Stimulated activated CD4-positive, alpha-beta T cell treated with anti-CD3 and anti-CD28 coated beads, Interleukin-2, amount 100 ng/mL, for 4 hours (primary cell): Measurements from ENCODE around the gene GAPVD1.
"Not testable (repeated sequence)": the region's sequence is repeated elsewhere in the genome, so short reads cannot be mapped to it uniquely, and the experiment has no call there.

Source experiments
- DNase-seq: peaks from one replicate; pipeline ENCODE4 v3.0.0-alpha.2; 2020; ENCODE audit warnings: low read depth

Gene GAPVD1

DNA sequence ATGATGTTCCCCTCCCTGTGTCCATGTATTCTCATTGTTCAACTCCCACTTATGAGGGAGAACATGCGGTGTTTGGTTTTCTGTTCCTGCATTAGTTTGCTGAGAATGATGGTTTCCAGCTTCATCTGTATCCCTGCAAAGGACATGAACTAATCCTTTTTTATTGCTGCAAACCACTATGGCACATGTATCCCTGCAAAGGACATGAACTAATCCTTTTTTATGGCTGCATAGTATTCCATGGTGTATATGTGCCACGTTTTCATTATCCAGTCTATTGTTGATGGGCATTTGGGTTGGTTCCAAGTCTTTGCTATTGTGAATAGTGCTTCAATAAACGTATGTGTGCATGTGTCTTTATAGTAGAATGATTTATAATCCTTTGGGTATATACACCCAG lies 54.7 kb downstream of the GAPVD1 start:
- DNase-seq: not testable (repeated sequence)

DNA sequence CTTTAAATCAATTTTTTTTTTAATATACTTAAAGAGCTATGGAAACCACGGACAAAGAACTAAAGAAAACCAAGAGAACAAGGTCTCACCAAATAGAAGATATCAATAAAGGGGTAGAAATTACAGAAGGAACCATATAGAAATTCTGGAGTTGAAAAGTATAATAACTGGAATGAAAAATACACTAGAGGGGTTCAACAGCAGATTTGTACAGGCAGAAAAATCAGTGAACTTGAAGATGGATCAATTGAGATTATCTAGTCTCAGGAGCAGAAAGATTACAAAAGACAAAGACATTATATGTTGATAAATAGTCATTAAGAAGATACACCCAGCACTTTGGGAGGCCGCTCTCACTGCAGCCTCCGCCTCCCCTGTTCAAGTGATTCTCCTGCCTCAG lies 56.1 kb downstream of the GAPVD1 start:
- DNase-seq: no peak

DNA sequence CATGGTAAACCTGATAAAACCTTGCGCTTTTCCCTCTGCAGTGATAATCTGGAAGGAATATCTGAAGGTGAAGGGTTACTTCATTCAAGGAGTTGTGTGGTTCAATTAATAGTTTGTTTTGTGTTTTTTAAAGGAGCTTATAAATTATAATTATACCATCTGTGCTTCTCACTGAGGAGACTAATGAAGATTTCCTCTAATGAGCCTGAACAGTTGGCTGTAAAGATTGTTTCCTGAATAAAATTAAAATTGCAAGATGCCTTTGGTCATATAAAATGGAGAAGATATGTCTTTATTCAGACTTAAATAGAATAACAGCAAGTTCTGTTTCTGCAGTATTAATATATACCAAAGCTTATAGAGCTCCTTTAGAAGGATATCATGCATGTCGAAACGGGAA lies 59.9 kb downstream of the GAPVD1 start:
- DNase-seq: no peak

DNA sequence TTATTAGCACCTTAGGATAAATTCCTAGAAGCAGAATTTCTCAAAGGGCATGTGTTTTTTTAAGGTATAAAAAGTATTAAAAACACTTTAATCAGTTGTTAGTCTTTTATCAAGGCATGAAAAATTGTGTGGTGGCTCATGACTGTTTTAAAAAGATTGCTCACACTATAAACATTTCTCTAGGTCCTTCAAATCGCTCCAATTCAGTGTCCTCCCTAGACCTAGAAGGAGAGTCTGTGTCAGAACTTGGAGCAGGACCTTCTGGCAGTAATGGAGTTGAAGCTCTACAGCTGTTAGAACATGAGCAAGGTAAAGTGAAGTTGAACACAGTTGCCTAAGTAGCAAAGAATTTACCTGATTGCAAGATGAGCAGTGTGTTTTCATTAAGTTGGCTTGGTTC lies 62.0 kb downstream of the GAPVD1 start:
- DNase-seq: no peak

DNA sequence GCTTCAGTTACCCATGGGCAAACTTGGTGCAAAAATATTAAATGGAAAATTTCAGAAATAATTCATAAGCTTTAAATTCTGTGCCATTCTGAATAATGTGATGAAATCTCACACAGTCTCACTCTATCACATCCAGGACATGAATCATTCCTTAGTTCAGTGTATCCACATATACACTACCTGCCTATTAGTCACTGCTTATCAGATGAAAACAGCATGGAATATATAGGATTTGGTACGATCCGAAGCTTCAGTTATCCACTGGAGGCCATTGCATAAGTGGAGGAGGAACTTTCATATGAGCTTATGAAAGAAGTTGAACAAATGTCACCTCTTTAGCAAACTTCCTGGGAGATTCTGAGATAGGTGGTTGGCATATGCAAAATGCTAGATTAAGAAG lies 64.2 kb downstream of the GAPVD1 start:
- DNase-seq: no peak

DNA sequence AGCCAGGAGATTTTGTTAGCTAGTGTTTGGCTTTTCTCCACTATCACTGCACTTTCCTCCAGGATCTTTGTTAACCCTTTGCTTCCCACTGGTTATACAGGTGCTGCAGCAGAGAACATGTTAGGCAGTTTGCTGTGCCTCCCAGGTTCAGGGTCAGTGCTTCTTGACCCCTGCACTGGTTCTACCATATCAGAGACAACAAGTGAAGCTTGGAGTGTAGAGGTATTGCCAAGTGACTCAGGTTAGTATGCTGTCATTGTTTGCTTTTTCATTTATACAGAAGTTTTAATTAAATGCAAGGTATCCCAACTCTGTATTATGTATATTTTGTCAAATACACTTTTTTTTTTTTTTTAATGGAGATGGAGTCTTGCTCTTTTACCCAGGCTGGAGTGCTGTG lies 68.4 kb downstream of the GAPVD1 start:
- DNase-seq: no peak

DNA sequence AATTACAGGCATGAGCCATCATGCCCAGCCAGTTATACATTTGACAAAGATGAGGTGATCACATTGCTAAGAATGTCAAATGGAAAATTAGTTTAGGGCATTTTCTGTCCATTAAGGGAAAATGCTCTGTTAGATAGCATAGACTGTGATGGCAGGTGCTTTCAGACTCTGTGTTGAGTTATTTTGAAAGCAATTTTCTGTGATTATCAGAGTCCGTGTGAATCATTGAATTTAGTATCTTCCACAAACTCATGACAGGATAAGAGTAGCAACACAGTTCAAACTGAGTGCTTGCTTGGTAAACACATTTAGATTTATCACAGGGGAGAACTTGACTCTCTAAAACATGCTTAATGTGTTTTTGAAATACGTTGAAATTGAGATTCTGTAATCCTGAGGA lies 69.0 kb downstream of the GAPVD1 start:
- DNase-seq: no peak

DNA sequence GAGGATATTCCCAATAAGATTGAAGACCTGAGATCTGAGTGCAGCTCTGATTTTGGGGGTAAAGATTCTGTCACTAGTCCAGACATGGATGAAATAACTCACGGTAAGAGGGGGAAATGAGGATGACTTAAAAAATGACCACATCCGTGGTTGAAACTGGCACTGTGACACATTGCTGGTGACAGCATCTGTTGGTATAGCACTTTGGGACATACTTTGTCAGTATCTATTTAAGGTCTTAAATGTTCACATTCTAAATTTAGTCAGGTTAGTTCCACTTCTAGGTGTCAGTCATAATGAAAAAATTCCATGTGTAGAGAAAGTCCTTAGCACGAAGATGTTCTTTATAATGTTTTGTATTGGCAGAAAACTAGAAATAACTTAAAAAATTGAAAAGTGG lies 70.9 kb downstream of the GAPVD1 start:
- DNase-seq: no peak

DNA sequence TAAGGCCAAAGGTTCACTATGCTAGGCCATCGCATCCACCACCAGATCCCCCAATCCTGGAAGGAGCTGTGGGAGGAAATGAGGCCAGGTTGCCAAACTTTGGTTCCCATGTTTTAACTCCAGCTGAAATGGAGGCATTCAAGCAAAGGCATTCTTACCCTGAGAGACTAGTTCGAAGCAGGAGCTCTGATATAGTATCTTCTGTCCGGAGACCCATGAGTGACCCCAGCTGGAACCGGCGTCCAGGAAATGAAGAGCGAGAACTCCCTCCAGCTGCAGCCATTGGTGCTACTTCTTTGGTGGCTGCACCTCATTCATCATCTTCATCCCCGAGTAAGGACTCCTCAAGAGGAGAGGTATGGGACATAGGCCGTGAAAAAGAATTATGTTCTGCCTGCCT lies 75.6 kb downstream of the GAPVD1 start:
- DNase-seq: no peak

DNA sequence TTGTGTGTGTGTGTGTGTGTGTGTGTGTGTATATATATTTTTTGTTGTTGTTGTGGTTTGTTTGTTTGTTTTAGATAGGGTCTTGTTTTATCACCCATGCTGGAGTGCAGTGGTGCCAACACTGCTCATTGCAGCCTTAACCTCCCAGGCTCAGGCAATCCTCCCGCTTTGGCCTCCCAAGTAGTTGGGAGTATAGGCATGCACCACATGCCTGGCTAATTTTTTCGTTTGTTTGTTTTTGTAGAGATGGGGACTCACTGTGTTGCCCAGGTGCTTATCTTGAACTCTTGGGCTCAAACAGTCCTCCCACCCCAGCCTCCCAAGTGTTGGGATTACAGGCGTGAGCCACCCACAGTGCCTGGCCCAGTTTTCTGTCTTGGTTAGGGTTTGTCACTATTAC lies 77.3 kb downstream of the GAPVD1 start:
- DNase-seq: no peak

DNA sequence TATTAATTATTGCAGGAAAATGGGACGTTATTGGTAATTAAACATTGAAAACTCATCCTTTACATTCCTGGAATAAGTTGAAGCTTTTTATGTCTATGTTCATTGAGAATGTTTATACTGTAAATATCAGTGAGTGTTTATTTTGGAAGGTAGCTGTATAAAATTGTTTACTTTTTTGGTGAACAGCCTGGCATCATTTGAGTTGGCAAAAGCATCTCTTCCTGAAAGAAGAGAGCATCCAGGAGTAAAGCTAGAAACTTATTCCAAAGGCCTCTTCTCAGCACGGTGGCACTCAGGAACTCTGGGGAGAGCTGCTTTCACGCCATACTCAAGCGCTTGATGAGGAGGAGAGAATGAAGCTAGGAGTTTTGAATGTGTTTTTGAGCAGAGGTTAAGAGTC lies 79.9 kb downstream of the GAPVD1 start:
- no peak for DNase-seq

DNA sequence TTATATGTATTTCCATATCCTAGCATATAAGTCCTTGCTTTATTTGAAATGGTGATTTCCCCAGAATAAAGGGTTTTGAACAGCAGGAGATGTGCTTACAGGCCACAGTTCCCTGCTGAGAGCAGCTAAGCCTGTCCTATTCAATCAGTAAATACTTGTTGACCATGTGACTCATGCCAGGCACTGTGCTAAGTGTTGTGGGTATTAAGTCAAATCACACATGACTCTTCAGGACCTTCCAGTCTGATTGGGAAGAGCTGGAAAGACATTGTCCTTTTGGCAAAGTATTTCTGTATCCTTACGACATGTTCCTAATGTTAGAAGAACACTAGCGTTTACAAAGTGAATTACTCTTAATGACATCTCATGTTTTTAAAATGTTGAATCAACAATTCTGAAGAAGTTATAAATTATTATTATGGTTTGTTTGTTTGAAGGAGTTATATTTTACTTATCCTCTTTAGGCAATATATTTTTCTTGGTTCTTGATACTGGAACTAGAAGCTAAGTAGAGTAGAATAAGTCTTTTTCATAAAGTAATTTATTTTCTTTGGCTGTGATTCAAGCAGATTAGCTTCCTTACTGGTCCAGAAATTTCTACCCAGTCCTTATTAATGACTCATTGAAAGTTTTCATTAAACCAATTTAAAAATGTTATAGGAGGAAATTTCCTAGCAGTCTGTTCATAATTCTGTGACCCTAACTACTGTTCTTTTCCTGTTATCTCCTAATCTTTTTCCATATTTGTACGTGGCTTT lies 82.1 kb downstream of the GAPVD1 start:
- no peak for DNase-seq

DNA sequence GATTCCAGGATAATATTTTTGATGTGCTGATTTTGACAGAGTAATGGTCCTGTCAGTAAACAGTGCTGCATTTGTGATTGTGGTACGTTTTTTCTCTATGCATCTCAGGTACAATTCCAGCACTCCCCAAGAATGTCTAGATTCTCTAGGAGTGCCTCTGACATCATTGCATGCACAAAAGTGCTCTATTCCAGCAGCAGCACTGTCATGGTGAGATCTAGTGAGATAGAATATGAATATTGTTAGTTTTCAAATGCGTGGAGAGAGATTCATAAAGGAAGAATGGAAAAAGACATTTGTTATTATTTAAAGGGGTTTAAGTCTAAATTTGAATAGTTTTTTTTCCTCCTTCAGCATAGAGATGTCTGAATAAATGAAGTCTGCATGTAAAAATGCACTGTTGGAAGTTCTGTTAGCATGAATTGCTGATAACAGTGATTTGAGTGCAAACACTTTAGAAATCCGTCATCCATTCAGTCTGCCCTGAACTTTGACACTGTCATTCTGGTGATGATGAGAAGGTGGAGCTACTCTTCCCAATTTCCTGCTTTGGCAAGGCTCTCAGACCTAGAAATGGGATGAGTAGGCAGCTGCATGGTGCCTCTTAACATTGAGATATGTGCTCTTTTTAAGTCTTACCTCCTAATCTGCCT lies 84.6 kb downstream of the GAPVD1 start:
- no peak for DNase-seq

DNA sequence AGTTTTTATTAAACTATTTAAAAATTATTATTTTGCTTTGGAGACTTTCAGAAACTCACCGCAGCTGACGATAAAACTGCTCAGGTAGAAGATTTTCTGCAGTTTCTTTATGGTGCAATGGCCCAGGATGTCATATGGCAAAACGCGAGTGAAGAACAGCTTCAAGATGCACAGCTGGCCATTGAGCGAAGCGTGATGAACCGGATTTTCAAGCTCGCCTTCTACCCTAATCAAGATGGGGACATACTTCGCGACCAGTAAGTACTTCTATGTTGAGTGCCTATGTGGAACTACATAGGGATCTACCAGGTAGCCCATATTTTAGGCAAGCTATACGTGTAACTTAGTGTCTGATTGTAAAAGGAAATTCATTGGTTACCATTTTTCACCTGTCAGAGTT lies 94.0 kb downstream of the GAPVD1 start:
- DNase-seq: no peak

DNA sequence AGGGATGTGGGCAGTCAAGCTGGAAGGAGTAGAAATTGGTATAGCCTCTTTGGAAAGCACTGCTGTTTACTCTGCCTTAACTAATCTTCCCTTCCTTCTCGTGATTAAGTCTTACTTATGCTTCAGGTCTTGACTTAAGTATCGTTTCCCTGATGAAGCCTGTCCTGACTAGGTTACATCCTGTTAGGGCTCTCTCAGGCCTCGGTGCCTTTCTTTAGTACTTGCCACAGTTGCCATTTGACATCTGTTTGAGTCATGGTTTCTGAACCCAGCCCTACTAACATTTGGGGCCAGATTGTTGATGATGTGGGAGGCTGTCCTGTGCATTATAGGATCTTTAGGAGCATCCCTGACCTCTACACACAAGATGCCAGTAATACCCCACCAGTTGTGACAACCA lies 94.4 kb downstream of the GAPVD1 start:
- no peak for DNase-seq

DNA sequence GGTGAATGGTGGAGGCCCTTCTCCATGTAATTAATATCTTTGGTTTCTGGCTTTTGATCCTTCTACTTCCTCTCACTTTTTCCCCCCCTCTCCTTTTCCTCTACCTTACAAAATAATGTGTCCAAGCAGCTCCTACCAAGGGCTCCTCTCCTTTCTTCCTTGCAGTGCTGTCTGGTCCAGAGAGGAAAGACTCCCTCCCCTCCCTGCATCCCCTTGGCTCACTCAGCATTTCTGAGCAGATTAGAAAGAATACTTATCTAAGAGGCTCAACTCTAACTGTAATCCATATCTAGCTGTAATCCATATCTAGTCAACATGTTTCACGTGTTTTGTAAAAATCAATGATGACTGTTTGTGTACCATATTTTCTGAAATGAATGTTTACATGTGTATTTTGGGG lies 97.4 kb downstream of the GAPVD1 start:
- no peak for DNase-seq

DNA sequence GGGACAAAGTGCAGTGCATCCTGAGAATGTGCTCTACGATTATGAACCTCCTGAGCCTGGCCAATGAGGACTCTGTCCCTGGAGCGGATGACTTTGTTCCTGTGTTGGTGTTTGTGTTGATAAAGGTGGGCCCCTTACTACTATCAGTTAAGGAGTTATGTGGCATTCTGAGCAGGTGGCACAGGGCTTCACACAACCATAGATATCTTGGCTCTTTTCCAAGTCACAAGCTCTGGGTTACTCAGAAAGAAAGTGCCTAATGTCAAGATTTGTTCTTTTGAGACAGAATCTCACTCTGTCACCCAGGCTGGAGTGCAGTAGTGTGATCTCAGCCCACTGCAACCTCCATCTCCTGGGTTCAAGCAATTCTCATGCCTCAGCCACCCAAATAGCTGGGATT lies 99.0 kb downstream of the GAPVD1 start:
- DNase-seq: no peak

DNA sequence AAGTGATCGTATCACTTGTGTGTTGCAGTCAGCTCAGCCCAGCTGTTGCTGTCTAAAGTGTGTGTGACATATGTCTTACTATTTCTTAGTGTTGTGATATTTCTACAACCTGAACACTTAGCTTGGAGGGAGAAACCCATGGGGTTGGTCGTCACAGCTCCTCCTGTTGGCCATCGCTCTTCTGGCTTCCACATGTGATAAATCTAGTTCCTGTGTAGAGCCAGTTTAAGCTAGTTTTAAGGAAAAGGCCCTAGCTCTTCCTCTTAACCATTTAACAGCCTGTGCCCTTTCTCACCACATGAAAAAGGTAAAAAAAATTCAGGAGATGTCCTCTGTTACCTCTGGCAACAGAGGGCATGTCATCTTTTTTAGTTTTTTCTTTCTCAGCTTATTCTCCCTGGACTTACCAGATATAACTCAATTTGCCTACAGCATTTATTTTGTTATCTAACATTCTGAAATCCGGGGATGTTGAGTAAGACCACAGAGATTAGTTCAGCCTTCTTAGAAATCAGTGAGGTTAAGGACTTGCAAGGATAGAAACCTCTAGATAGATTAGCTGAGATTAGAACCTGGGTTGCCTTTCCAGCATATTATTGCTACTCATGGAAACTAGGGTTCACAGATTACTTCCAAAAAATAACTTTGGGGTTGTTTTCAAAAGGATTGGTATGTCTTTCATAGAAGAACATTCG lies 100.4 kb downstream of the GAPVD1 start:
- no peak for DNase-seq

DNA sequence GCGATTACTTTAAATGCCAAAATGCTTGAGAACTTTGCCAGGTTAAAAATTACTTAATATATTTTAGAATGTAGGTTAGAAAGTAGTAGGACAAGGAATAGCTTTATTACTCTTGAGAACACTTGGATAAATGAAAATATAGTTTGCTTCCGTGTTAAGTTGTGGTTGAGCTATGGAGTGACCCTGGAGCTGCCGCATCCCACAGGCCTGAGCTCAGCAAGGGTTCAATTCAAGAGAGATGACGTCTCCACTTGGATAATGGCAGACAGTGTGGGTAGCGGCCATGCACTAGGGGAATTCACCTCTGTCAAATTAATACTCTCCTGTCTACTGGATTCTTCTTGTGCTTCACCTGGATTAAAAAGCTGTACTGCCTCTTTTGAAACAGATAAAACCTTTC lies 105.0 kb downstream of the GAPVD1 start:
- DNase-seq: no peak

DNA sequence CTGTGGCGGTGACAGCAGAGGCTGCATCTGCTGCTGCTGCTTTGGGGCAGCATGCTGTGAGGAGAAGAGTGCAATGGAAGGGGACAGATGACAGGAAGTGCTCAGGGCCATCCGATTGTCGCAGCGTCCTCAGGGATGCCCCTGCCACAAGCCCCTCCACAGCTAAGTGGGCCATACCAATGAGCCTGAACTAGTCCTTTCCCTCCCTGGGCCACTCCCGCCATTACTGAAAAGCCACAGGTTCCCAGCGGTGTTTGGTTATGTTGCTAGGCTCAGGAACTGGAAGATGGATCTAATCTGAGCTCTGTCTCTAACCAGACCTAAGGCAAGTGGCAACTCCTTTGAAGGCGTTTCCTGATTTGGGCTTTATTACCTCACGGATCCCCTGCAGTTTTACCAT lies 109.2 kb downstream of the GAPVD1 start:
- no peak for DNase-seq

DNA sequence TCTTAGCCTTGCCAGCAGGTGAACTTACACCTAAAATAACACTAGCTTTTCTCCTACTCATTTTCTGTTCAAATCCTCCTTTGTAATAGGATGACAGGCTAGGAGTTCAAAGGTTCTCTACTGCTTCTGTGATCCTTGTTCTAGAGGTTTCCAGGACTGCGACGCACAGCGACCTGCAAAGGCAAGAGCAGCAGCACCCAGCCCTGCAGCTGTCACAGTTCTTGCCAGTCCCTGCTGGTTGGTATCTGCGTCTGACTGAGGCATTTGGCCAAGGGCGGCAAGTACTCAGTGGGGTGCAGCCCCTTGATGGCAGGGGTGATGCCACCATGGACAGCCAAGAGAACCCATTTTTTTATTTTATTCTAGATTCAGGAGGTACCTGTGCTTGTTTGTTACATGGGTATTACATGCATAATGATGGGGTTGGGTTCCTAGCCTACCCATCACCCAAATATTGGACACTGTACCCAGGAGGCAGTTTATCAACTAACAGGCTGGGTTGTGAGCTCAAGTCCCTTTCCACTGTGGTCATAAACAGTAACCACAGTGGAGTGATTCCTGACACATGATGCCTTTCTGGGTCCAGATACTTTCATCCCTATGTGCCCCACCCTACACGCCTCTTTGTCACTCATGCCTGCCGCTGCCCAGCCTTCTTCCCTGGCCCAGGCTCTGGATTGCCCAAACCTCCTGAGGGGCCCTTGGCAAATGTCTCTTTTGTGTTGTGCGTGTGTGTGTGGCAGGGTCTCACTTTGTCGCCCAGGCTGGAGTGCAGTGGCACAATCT lies 111.0 kb downstream of the GAPVD1 start:
- no peak for DNase-seq

DNA sequence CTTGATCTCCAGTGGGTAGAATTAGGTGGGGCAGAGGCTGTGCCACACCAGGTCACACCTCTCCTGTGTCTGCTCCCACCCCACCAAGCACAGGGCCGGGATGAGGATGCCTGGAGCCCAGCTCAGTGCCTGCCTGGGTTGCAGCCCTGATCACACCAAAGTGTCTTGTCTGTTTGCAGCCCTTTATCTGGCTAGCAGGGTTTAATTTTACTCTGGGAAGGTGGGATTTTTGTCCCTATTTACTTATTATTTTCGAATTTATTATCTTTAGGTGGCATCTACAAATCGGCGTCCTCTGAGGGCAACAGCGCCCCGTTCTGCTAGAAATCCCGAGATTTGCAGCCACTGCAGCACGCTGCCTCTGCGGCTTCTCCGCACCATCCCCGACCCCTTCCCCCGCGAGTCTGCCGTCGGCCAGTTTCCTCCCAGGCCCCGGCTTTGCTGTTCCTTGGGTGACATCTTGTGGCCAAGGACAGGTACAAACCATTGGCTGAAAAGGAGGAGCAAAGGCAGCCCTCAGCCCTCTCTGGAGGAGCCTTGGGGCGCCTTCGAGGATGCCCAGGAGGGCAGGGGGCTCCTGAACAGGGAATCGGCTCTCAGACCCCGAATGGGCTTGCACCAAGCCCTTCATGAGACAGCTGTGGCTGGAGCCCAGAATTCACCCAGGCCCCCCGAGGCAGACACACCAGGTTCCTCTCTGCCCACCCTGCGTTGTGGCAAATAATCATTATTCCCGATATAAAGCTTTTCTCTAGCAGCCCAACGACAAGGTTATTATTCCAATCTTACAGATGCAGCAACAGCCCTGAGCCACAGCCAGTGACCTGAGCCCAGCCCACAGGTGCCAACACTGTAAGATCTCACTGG lies 113.0 kb downstream of the GAPVD1 start:
- DNase-seq: peak; percentile 43
